Measurements from ENCODE around the gene ENO4.

GRCh38 chr10:116802876-116803275 is 46.4 kb upstream of the ENO4 start:
- no peak for TF ChIP-seq CTCF (IDR thresholded peaks at IDR 0.05)
- no peak for TF ChIP-seq POLR2A (IDR thresholded peaks at IDR 0.05)
- TF ChIP-seq EP300 (IDR thresholded peaks at IDR 0.05): no peak

All from ovary (tissue), 3 donors.